ENCODE data around the gene CISD3. TPM values are rescaled to one million over a fixed set of nuclear protein-coding genes. Genes with fewer than 3 reads are reported as not detected.

CISD3 gene
- total and polyA plus RNA-seq, 2 of the 8 experiments (the other 6 are each of a cell fraction or from before 2014, with no cell fraction given), result 9.4 to 11.1 TPM

- TF ChIP-seq CTCF (IDR thresholded peaks at IDR 0.05; ENCODE audit: control extremely low read depth in 1 of 3, insufficient read depth in 1 of 3, low read depth in 1 of 3, low read length in 3 of 3), result no peak
- no peak for TF ChIP-seq POU5F1 (IDR thresholded peaks at IDR 0.05; ENCODE audit: low read depth, low read length)
- no peak for TF ChIP-seq SIN3A (conservative IDR thresholded peaks at IDR 0.05 in 1 of 2, IDR thresholded peaks at IDR 0.05 in 1 of 2; ENCODE audit: low read depth in 1 of 2, low read length in 2 of 2)
- TF ChIP-seq TAF1 (IDR thresholded peaks at IDR 0.05; ENCODE audit: low read depth, low read length), result no peak
- no peak for TF ChIP-seq ASH2L (IDR thresholded peaks at IDR 0.05; ENCODE audit: low read length)
Observed at GRCh38 chr17:38712593-38712992, 17.5 kb upstream of the CISD3 start (continued).

Data from H1 (cell line).